HG02763 (cell line): ENCODE results near the gene RAPGEF2.
"Not testable (repeated sequence)": the region's sequence is repeated elsewhere in the genome, so short reads cannot be mapped to it uniquely, and the experiment has no call there.

Source experiments
- ATAC-seq: cut with Tn5 transposase; IDR thresholded peaks from one replicate; pipeline ENCODE4 v1.9.1; 2021; ENCODE audit warnings: mild to moderate bottlenecking, moderate library complexity; ENCODE audit not compliant: unreplicated experiment

RAPGEF2 gene

DNA sequence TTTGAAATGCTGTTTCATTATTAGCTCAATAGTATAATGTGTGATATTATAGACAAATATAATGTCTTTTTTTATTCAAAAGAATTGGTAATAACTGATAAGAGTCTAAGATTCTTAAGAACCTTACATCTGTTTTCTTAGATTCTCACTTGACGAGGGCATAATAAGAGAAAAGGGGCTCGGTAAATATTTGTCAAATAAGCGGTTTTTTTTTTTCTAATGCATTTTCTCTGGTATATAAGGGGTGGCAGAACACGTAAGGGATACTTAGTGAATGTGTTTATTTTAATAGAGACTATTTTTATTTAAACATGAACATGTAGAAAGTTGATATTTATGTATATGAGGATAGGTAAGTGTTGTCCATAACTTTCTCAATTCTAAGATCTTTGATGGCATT lies 200.6 kb downstream of the RAPGEF2 start:
- no peak for ATAC-seq

GRCh38 chr4:159305129-159305528 lies 202.2 kb downstream of the RAPGEF2 start:
- ATAC-seq: no peak

DNA sequence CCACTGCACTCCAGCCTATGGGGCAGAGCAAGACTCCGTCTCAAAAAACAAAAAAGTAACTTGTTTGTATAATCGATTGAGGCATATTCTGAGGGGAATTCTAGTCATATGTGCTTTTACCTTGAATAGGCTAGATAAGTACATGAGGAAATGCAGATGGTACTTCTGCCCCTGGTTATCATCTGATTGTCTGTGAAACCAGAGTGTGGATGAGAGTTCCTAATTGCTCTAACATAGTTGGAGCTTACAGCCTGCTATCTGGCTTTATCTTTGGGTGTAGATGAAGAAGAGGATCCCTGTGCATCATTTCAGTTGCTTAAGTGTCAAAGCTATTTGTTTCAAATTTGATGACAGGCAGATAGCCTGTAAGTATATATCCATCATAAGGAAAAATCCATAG lies 205.1 kb downstream of the RAPGEF2 start:
- no peak for ATAC-seq

DNA sequence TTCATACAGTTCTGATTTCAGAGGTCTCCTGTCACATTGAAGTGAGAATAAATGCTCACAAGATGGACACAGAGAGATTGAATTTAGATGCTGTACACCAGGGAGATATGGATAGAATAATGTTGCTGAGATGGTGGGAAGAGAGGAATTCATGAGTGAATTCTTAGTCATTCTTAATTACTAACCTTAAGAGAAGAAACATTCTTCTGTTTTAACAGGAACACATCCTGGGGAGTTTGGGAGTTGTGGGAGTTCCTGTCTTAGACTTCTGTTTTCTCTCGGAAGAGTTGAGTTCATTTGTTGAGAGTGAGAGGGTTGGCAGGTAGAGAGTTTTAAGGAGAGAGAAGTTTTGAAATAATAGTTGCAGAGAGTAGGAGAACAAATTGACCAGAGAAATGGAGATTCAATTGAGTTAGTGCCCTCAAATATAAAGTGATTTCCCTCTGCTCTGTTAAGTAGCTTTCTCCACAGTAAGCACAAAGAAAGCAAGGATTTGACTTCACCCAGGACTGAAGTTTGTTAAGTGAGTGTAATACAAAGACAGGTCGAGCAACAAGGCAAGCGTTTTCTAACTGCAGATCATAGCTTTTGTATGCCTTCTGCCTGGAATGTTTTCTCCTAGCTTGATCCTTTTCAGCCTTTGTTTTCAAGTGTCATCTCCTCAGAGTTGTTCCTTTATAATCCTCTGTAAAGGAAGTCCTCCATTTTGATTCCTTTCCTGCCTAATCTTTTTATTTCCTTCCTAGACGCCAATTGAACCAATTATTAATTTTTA lies 205.9 kb downstream of the RAPGEF2 start:
- ATAC-seq: no peak

GRCh38 chr4:159312236-159312635 lies 209.4 kb downstream of the RAPGEF2 start:
- ATAC-seq: no peak

- ATAC-seq: not testable (repeated sequence)
Observed at GRCh38 chr4:159315879-159316278, 213.0 kb downstream of the RAPGEF2 start.

DNA sequence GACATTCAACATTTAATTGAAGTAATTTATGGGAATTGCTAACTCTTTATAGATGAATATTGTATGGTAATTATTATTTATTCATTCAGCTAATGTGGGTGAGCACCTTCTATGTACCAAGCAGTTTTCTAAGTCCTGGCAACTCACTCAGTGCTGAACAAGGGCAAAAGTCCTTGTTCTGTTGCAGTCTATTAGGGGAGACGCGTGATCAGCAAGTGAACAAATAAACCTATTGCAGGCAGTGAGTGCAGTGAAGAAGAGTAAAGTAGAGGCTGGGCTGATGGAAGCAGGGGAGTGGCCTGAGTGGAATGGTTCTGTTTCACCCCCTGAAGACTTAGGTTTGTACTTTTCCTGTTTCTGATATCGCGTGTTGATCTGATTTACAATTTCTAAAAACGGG lies 214.3 kb downstream of the RAPGEF2 start:
- no peak for ATAC-seq

DNA sequence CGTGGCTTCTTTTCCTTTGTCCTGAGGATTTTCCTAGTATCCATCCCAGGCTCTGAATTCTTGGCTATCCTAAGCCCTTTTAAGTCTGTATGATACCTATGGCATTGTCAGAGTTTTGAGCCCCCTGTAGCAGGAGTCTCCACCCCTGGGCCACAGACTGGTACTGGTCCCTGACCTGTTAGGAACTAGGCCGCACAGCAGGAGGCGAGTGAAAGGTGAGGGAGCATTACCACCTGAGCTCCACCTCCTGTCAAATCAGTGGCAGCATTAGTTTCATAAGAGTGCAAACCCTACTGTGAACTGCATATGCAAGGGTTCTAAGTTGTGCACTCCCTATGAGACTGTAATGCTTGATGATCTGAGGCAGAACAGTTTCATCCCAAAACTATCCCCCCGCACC lies 216.1 kb downstream of the RAPGEF2 start:
- no peak for ATAC-seq

- no peak for ATAC-seq
Observed at GRCh38 chr4:159326480-159326879, 223.6 kb downstream of the RAPGEF2 start.

DNA sequence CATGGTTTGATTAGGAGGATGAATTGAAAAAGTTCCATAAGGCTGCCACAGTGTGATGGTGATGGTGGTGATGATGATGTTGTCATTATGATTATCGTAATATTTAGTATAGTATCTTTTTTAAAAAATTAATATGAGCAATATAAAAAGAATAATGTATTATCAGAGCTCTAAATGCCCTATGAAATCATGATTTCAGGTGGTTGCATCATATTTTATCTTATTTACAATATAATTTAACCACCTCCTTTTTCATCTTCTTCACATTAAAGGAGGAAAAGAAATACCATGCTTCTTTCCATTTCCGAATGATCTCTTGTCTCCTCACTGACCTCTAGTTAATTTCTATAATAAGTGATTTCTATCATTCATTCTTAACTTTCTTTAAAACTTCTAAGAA lies 225.9 kb downstream of the RAPGEF2 start:
- ATAC-seq: no peak

GRCh38 chr4:159334461-159334860 lies 231.6 kb downstream of the RAPGEF2 start:
- ATAC-seq: no peak

DNA sequence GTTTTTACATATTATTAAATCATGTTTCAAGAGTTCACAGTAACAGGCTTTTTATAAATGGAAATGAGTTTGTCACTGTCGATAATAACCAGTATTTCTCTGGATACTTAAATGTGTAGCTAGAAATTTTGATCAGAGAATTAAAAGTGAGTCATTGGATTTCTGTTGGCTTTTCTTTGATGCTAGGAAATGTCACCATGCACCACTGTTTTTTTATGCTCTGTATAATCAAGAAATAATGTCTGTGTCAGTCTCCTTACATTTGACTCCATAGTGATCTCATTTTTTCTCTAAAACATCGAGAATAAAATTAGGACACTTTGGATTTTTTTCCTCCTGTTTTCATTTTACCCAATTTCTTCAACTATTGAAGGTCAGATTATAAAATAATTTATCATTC lies 234.2 kb downstream of the RAPGEF2 start:
- no peak for ATAC-seq

GRCh38 chr4:159341522-159341921 lies 238.6 kb downstream of the RAPGEF2 start:
- no peak for ATAC-seq

DNA sequence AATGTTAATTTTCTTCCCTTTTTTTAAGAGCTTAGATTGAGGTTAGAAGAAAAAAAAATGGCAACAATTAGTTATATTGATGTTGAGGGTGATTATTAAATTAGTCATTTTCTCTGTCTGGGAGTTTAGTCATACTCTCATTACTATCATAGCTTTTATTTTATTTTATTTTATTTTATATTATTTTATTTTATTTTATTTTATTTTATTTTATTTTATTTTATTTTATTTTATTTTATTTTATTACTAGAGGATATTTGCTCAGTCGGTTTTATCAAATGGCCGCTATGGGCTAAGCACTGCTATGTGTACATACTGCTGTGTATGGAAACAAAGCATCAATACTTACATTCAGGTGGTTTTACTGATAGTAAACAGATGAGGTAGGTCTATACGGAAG lies 239.5 kb downstream of the RAPGEF2 start:
- no peak for ATAC-seq

- no peak for ATAC-seq
Observed at GRCh38 chr4:159343116-159343515, 240.2 kb downstream of the RAPGEF2 start.

DNA sequence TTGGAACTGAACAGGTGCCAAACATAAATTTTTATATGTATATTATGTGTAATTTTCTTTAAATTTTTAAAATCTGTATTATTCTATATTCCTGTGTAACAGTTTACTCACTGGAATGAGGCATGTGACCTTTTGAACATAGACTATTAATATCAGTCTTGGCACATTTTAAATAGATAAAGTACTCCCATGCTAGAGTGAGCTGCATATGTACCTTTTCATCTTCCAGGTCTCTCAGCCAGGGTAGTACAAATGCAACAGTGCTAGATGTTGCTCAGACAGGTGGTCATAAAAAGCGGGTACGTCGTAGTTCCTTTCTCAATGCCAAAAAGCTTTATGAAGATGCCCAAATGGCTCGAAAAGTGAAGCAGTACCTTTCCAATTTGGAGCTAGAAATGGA lies 242.0 kb downstream of the RAPGEF2 start:
- no peak for ATAC-seq

- no peak for ATAC-seq
Observed at GRCh38 chr4:159346681-159347080, 243.8 kb downstream of the RAPGEF2 start.

DNA sequence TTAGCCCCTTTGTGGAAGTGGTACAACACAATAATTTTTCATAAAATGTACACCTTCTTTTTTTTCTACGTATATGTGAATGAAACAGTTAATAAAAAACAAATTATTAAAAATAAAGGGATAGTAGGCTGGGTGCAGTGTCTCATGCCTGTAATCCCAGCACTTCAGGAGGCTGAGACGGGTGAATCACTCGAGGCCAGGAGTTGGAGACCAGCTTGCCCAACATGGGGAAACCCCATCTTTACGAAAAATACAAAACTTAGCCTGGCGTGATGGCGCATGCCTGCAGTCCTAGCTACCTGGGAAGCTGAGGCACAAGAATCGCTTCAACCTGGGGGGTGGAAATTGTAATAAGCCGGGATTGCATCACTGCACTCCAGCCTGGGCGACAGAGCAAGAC lies 244.9 kb downstream of the RAPGEF2 start:
- ATAC-seq: no peak

DNA sequence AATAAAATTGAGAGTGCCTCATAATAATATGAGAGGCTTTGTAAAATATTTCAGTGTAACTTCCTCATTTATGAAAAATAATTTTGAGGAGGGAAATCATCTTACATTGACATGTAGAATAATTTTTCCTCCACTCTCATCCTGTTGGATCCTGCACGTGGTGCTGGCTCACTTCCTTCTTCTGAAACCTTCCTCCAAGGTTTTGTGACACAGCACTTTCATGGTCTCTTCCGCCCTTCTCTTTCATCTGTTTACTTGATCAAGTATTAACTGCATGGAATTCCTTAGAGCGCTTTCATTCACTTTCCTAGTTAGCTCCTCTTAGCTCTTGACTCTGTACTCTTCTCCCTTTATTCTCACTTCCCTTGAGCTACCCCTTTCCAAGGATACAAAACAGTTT lies 246.5 kb downstream of the RAPGEF2 start:
- no peak for ATAC-seq

- no peak for ATAC-seq
Observed at GRCh38 chr4:159352609-159353008, 249.7 kb downstream of the RAPGEF2 start.

DNA sequence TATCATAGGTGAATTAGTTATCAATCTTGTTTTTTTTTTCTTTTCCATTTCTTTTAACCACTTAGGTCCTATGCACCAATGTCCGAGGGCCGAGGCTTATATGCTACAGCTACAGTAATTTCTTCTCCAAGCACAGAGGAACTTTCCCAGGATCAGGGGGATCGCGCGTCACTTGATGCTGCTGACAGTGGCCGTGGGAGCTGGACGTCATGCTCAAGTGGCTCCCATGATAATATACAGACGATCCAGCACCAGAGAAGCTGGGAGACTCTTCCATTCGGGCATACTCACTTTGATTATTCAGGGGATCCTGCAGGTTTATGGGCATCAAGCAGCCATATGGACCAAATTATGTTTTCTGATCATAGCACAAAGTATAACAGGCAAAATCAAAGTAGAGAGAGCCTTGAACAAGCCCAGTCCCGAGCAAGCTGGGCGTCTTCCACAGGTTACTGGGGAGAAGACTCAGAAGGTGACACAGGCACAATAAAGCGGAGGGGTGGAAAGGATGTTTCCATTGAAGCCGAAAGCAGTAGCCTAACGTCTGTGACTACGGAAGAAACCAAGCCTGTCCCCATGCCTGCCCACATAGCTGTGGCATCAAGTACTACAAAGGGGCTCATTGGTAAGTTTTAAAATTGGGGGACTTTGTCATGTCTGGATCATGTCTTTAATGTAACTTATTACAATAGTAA lies 250.7 kb downstream of the RAPGEF2 start:
- ATAC-seq: no peak

DNA sequence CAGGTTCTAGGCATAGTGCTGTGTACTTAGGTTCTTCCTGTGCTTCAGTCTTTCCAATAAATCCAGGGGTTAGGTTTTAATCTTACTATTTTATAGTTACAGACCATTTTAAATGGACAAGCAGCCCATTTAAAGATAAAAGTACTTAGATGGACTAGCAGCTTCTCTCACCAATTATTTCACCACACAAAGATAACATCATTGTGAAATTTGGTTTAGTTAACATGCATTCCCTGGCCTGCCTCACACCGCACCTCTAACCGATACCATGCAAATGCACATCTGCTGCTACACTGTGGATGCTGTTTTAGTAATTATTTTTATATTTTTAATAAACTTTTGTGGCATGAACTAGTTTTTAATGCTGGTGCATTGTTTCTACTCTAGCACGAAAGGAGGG lies 252.6 kb downstream of the RAPGEF2 start:
- ATAC-seq: no peak

DNA sequence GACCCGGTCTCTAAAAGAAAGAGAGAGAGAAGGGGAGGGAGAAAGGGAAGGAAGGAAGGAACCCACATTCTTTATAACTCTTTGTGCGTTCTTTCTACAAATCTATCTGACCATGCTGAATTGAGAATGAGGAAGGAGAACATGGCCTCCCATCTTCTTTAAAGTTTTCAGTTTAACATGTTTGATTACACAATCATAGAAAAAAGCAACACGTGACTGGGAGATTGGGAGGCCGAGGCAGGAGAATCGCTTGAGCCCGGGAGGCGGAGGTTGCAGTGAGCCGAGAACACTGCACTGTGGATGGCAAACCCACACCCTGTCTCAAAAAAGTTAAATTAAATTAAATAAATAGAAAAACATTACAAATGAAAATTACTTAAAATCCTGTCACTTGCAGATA lies 254.5 kb downstream of the RAPGEF2 start:
- ATAC-seq: no peak
